Thymus (tissue), 11 donors: ENCODE measurements around the gene ZMIZ1. TPM values are rescaled to one million over a fixed set of nuclear protein-coding genes. Genes with fewer than 3 reads are reported as not detected.
A peak's percentile ranks its signal among the peaks of the same experiment; 100 is the strongest.

Experiments
- DNase-seq, 9 donors: peaks; one replicate each; pipeline ENCODE4 v3.0.0-alpha.2; 2013; ENCODE audit warnings: low spot score in 9 of 9, low read depth in 6 of 9, missing footprints in 1 of 9
- H3K27ac ChIP-seq, 2 donors: one replicate each; pipeline ENCODE4 v1.5.1; 2013; ENCODE audit warnings: control low read depth in 1 of 2, low read depth in 1 of 2, low read length in 1 of 2, mild to moderate bottlenecking in 1 of 2, moderate library complexity in 1 of 2
- H3K27me3 ChIP-seq, 2 donors: one replicate each; pipeline ENCODE4 v1.5.1; 2013; ENCODE audit warnings: low read length in 1 of 2; ENCODE audit not compliant: control insufficient read depth in 2 of 2, insufficient read depth in 1 of 2
- H3K36me3 ChIP-seq, 2 donors: one replicate each; pipeline ENCODE4 v1.5.1; 2013; ENCODE audit warnings: low read length in 1 of 2, mild to moderate bottlenecking in 1 of 2, moderate library complexity in 1 of 2; ENCODE audit not compliant: control insufficient read depth in 2 of 2, insufficient read depth in 2 of 2
- H3K4me1 ChIP-seq, 2 donors: one replicate each; pipeline ENCODE4 v1.5.1; 2013; ENCODE audit warnings: low read length in 2 of 2; ENCODE audit not compliant: control insufficient read depth in 2 of 2, insufficient read depth in 2 of 2
- H3K4me3 ChIP-seq, 2 donors: one replicate each; pipeline ENCODE4 v1.5.1; 2013; ENCODE audit warnings: low read length in 2 of 2, control low read depth in 1 of 2, mild to moderate bottlenecking in 1 of 2
- H3K9me3 ChIP-seq, 2 donors: one replicate each; pipeline ENCODE4 v1.5.1; 2013; ENCODE audit warnings: low read length in 1 of 2, mild to moderate bottlenecking in 1 of 2; ENCODE audit not compliant: control insufficient read depth in 2 of 2, insufficient read depth in 1 of 2
- WGBS: extraction: QIAGEN DNeasy Blood & Tissue Kit; methylation state at CpG from one replicate; pipeline ENCODE4 v1.1.7; 2013; 5-methylcytosine and 5-hydroxymethylcytosine counted together
- polyA plus RNA-seq: library from polyadenylated mRNA; stranded (reverse); fragments of 200-250 nt; gene quantifications from one replicate; pipeline ENCODE4 v1.2.3, GENCODE V29; 2013
- total RNA-seq: library from RNA; stranded (reverse); fragments of 120-200 nt; gene quantifications from one replicate; pipeline ENCODE4 v1.2.4, GENCODE V29; 2013
- donor health status: healthy.

Gene ZMIZ1
- total and polyA plus RNA-seq, 2 donors: 7.4 to 14.2 TPM

- Histone ChIP-seq H3K9me3 (peaks cover 0 to 3% of the 10 kb centered on the region in 2 donors), H3K4me1 (peaks cover 53 to 98% of the 10 kb centered on the region in 2 donors), H3K27ac (peak overlapping the region; percentile 60 to 81), H3K4me3 (no peak overlapping the region), H3K27me3 (no peaks in the 10 kb centered on the region), H3K36me3 (peaks cover 9 to 20% of the 10 kb centered on the region in 2 donors)
- 38% methylated on average over 13 of the region's 13 CpGs for WGBS
- DNase-seq: peak in 1 of 9 donors; percentile 74
Observed at GRCh38 chr10:79146611-79147130, 77.9 kb downstream of the ZMIZ1 start.

GRCh38 chr10:79147306-79147705 lies 78.5 kb downstream of the ZMIZ1 start:
- H3K36me3 ChIP-seq: peaks cover 9 to 16% of the 10 kb centered on the region in 2 donors
- WGBS: 94% methylated on average over 5 of the region's 5 CpGs
- no peak for DNase-seq
- peaks cover 0 to 3% of the 10 kb centered on the region in 2 donors for H3K9me3 ChIP-seq
- H3K27ac ChIP-seq: peak overlapping the region; percentile 6 to 81
- H3K27me3 ChIP-seq: no peaks in the 10 kb centered on the region
- peaks cover 53 to 95% of the 10 kb centered on the region in 2 donors for H3K4me1 ChIP-seq
- H3K4me3 ChIP-seq: no peak overlapping the region

GRCh38 chr10:79147796-79148451 lies 79.2 kb downstream of the ZMIZ1 start:
- Histone ChIP-seq H3K27ac (peak overlapping the region; percentile 75 to 81), H3K27me3 (no peaks in the 10 kb centered on the region), H3K36me3 (peaks cover 9 to 16% of the 10 kb centered on the region in 2 donors), H3K9me3 (peaks cover 0 to 3% of the 10 kb centered on the region in 2 donors), H3K4me3 (no peak overlapping the region), H3K4me1 (peaks cover 53 to 89% of the 10 kb centered on the region in 2 donors)
- 42% methylated on average over 7 of the region's 7 CpGs for WGBS
- DNase-seq: peak in 1 of 9 donors; percentile 71

GRCh38 chr10:79148452-79149344 lies 79.9 kb downstream of the ZMIZ1 start:
- Histone ChIP-seq H3K36me3 (peaks cover 9 to 20% of the 10 kb centered on the region in 2 donors), H3K9me3 (peaks cover 0 to 3% of the 10 kb centered on the region in 2 donors), H3K27me3 (no peaks in the 10 kb centered on the region), H3K27ac (peak overlapping the region; percentile 50 to 81), H3K4me3 (no peak overlapping the region), H3K4me1 (peaks cover 50 to 82% of the 10 kb centered on the region in 2 donors)
- no peak for DNase-seq
- 93% methylated on average over 16 of the region's 16 CpGs for WGBS

GRCh38 chr10:79149345-79149661 lies 80.5 kb downstream of the ZMIZ1 start:
- Histone ChIP-seq H3K27ac (peak overlapping the region; percentile 50 to 81), H3K36me3 (peaks cover 3 to 17% of the 10 kb centered on the region in 2 donors), H3K4me1 (peaks cover 48 to 75% of the 10 kb centered on the region in 2 donors), H3K27me3 (no peaks in the 10 kb centered on the region), H3K9me3 (peaks cover 0 to 3% of the 10 kb centered on the region in 2 donors), H3K4me3 (no peak overlapping the region)
- 58% methylated on average over 3 of the region's 3 CpGs for WGBS
- no peak for DNase-seq

- Histone ChIP-seq H3K4me1 (peaks cover 42 to 70% of the 10 kb centered on the region in 2 donors), H3K36me3 (peaks cover 3 to 19% of the 10 kb centered on the region in 2 donors), H3K4me3 (no peak overlapping the region), H3K9me3 (peaks cover 0 to 3% of the 10 kb centered on the region in 2 donors), H3K27ac (peak overlapping the region; percentile 18 to 33), H3K27me3 (no peaks in the 10 kb centered on the region)
- WGBS: 54% methylated on average over 27 of the region's 27 CpGs
- DNase-seq: peak in 1 of 9 donors; percentile 43
Observed at GRCh38 chr10:79149662-79150443, 81.1 kb downstream of the ZMIZ1 start.

- no peaks in the 10 kb centered on the region for H3K27me3 ChIP-seq
- H3K4me3 ChIP-seq: no peak overlapping the region
- peak overlapping the region in 1 of 2 donors; percentile 33 for H3K27ac ChIP-seq
- DNase-seq: no peak
- peaks cover 3 to 19% of the 10 kb centered on the region in 2 donors for H3K36me3 ChIP-seq
- WGBS: 88% methylated on average over 1 of the region's 1 CpG
- H3K4me1 ChIP-seq: peaks cover 37 to 69% of the 10 kb centered on the region in 2 donors
- peaks cover 0 to 3% of the 10 kb centered on the region in 2 donors for H3K9me3 ChIP-seq
Observed at GRCh38 chr10:79150444-79150754, 81.6 kb downstream of the ZMIZ1 start.

GRCh38 chr10:79152423-79152817 lies 83.7 kb downstream of the ZMIZ1 start:
- Histone ChIP-seq H3K4me1 (peaks cover 17 to 49% of the 10 kb centered on the region in 2 donors), H3K4me3 (no peak overlapping the region), H3K36me3 (peaks cover 8 to 19% of the 10 kb centered on the region in 2 donors), H3K9me3 (peaks cover 0 to 3% of the 10 kb centered on the region in 2 donors), H3K27ac (no peak overlapping the region), H3K27me3 (no peaks in the 10 kb centered on the region)
- DNase-seq: no peak
- WGBS: 96% methylated on average over 7 of the region's 7 CpGs
